Choroid plexus epithelial cell (primary cell): ENCODE measurements around the gene BARX2.

Experiments used
- DNase-seq: peaks from one replicate; pipeline ENCODE4 v3.0.0-alpha.2; 2010; ENCODE audit warnings: low read depth
- H3K4me3 ChIP-seq: 2 replicates; pipeline ENCODE4 v1.5.1; 2011; ENCODE audit warnings: low read depth, mild to moderate bottlenecking, control low read depth, low read length, moderate library complexity
- CTCF ChIP-seq: conservative IDR thresholded peaks from 2 replicates; pipeline ENCODE4 v1.5.1; 2011; ENCODE audit warnings: low read depth, mild to moderate bottlenecking, control low read depth, inconsistent platforms, low read length, moderate library complexity

BARX2 gene

GRCh38 chr11:129414144-129414872 is 38.7 kb downstream of the BARX2 start:
- no peak for DNase-seq
- no peak overlapping the region for H3K4me3 ChIP-seq
- no peak for TF ChIP-seq CTCF

- H3K4me3 ChIP-seq = no peak overlapping the region
- no peak for TF ChIP-seq CTCF
- DNase-seq = no peak
Measured at GRCh38 chr11:129416080-129416820, 40.6 kb downstream of the BARX2 start.

GRCh38 chr11:129417458-129417857 is 41.8 kb downstream of the BARX2 start:
- no peak overlapping the region for H3K4me3 ChIP-seq
- TF ChIP-seq CTCF = no peak
- DNase-seq = no peak

GRCh38 chr11:129418039-129418438 is 42.4 kb downstream of the BARX2 start:
- no peak for TF ChIP-seq CTCF
- H3K4me3 ChIP-seq = no peak overlapping the region
- DNase-seq = no peak

- no peak for DNase-seq
- TF ChIP-seq CTCF = no peak
Measured at GRCh38 chr11:129419386-129419785, 43.7 kb downstream of the BARX2 start.

GRCh38 chr11:129423426-129423825 is 47.8 kb downstream of the BARX2 start:
- DNase-seq = no peak
- H3K4me3 ChIP-seq = no peak overlapping the region
- TF ChIP-seq CTCF = no peak

More at GRCh38 chr11:129419386-129419785, 43.7 kb downstream of the BARX2 start:
- no peak overlapping the region for H3K4me3 ChIP-seq
